Mesendoderm (in vitro differentiated cells): ENCODE results near the gene PLA1A.
"Not testable (repeated sequence)": the region's sequence is repeated elsewhere in the genome, so short reads cannot be mapped to it uniquely, and the experiment has no call there.

Experiments
- DNase-seq: peaks from one replicate; pipeline ENCODE4 v3.0.0; 2013
- H2AK5ac ChIP-seq: 2 replicates; pipeline ENCODE4 v1.6.1; 2013; ENCODE audit warnings: low read length, inconsistent platforms
- H2BK120ac ChIP-seq: 2 replicates; pipeline ENCODE4 v1.6.1; 2013; ENCODE audit warnings: low read depth, mild to moderate bottlenecking, low read length, moderate library complexity, mixed read lengths
- H2BK15ac ChIP-seq: replicated peaks from 2 replicates; pipeline ENCODE4 v1.6.1; 2013; ENCODE audit warnings: low read depth, mild to moderate bottlenecking, moderate library complexity
- H2BK5ac ChIP-seq: 2 replicates; pipeline ENCODE4 v1.6.1; 2013; ENCODE audit warnings: low read length, inconsistent platforms
- H3K18ac ChIP-seq: 2 replicates; pipeline ENCODE4 v1.6.1; 2013; ENCODE audit warnings: mild to moderate bottlenecking, low read length, mixed read lengths
- H3K23ac ChIP-seq: one replicate; pipeline ENCODE4 v1.6.1; 2013; ENCODE audit warnings: low read length
- H3K27ac ChIP-seq: 2 replicates; pipeline ENCODE4 v1.5.1; 2013; ENCODE audit warnings: low read depth, mild to moderate bottlenecking, inconsistent platforms, low read length, moderate library complexity
- H3K27me3 ChIP-seq: 2 replicates; pipeline ENCODE4 v1.6.1; 2013; ENCODE audit warnings: low read length, control low read depth, mild to moderate bottlenecking, inconsistent platforms; ENCODE audit not compliant: insufficient read depth, poor library complexity
- H3K36me3 ChIP-seq: 2 replicates; pipeline ENCODE4 v1.6.1; 2013; ENCODE audit warnings: low read length, inconsistent platforms; ENCODE audit not compliant: control insufficient read depth, insufficient read depth
- H3K4ac ChIP-seq: one replicate; pipeline ENCODE4 v1.6.1; 2013; ENCODE audit warnings: low read depth, mild to moderate bottlenecking, low read length, moderate library complexity
- H3K4me1 ChIP-seq: 2 replicates; pipeline ENCODE4 v1.6.1; 2013; ENCODE audit warnings: low read depth, low read length, inconsistent platforms; ENCODE audit not compliant: control insufficient read depth
- H3K4me2 ChIP-seq: 2 replicates; pipeline ENCODE4 v1.6.1; 2013; ENCODE audit warnings: low read length
- H3K4me3 ChIP-seq: 2 replicates; pipeline ENCODE4 v1.5.1; 2013; ENCODE audit warnings: mild to moderate bottlenecking, low read length
- H3K56ac ChIP-seq: one replicate; pipeline ENCODE4 v1.6.1; 2013; ENCODE audit warnings: low read length
- H3K79me1 ChIP-seq: 2 replicates; pipeline ENCODE4 v1.6.1; 2013; ENCODE audit warnings: low read length, inconsistent platforms
- H3K79me2 ChIP-seq: 2 replicates; pipeline ENCODE4 v1.6.1; 2013; ENCODE audit warnings: mild to moderate bottlenecking, low read length; ENCODE audit not compliant: control insufficient read depth, insufficient read depth
- H3K9ac ChIP-seq: 2 replicates; pipeline ENCODE4 v1.6.1; 2013; ENCODE audit warnings: low read length, inconsistent platforms
- H4K5ac ChIP-seq: one replicate; pipeline ENCODE4 v1.6.1; 2013; ENCODE audit warnings: low read length
- H4K8ac ChIP-seq: one replicate; pipeline ENCODE4 v1.6.1; 2013; ENCODE audit warnings: low read depth, mild to moderate bottlenecking, control low read depth, low read length, moderate library complexity
- WGBS: extraction: QIAGEN DNeasy Blood & Tissue Kit; methylation state at CpG from one replicate; pipeline ENCODE4 v1.1.7; 2013; ENCODE audit warnings: low lambda C conversion rate, missing lambda C conversion rate; ENCODE audit not compliant: insufficient coverage; ENCODE audit errors: extremely low coverage; 5-methylcytosine and 5-hydroxymethylcytosine counted together

The PLA1A gene

GRCh38 chr3:119678209-119678608 is 80.5 kb downstream of the PLA1A start:
- H3K79me2 ChIP-seq: peaks cover 11% of the 10 kb centered on the region
- H3K79me1 ChIP-seq, H2BK15ac ChIP-seq, H3K4me2 ChIP-seq, H3K9ac ChIP-seq, DNase-seq, H4K8ac ChIP-seq, H3K4me1 ChIP-seq, H3K36me3 ChIP-seq, H2AK5ac ChIP-seq, H4K5ac ChIP-seq, H3K56ac ChIP-seq, H3K23ac ChIP-seq, H3K27ac ChIP-seq, H3K18ac ChIP-seq, H3K4ac ChIP-seq, H3K27me3 ChIP-seq, H2BK120ac ChIP-seq, H2BK5ac ChIP-seq, H3K4me3 ChIP-seq: not testable (repeated sequence)
- WGBS: no CpG with 5 or more reads among the region's 10 CpGs
